ENCODE measurements around the gene SERPINA4. TPM values are rescaled to one million over a fixed set of nuclear protein-coding genes. Genes with fewer than 3 reads are reported as not detected.

Gene SERPINA4
- total RNA-seq, 1 experiment from 2014 or later, result not detected

DNA sequence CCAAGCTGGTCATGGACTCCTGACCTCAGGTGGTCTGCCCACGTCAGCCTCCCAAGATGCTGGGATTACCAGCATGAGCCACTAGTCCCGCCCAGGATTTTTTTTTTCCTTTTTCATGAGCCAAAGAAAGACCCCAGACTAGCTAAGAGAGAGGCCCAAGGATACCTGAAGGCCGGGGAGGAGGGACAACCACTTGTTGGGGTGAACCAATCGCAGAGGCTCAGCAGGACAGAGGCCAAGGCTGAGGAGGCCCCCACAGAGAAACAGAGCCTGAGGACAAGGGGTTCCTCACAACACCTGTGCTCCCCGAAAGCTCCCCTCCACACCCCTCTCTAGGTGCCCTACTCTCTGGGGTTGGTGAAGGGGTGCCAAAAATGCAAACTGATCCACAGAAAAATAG, 49.9 kb downstream of the SERPINA4 start:
- no CpG with 5 or more reads among the region's 5 CpGs for WGBS (ENCODE audit: extremely low coverage, insufficient read length, low lambda C conversion rate)

More for the DNA sequence above, 49.9 kb downstream of the SERPINA4 start:
- no peaks in the 10 kb centered on the region for H3K36me3 Mint-ChIP-seq (ENCODE audit: insufficient read depth in 1 of 3, low read depth in 3 of 3)
- Histone ChIP-seq H2BK15ac (ENCODE audit: low read depth, low read length) (no peak overlapping the region), H3K23me2 (ENCODE audit: insufficient read length, low read depth, low read length, poor library complexity, severe bottlenecking) (no peaks in the 10 kb centered on the region), H3K14ac (ENCODE audit: insufficient read depth, low read length) (no peak overlapping the region), H3K4me1 (ENCODE audit: insufficient read depth, low read length) (no peaks in the 10 kb centered on the region), H3K18ac (ENCODE audit: insufficient read length, low read depth, low read length) (no peak overlapping the region), H2AK5ac (ENCODE audit: insufficient read length, low read length) (no peak overlapping the region), H3K4ac (ENCODE audit: low read depth, low read length) (no peak overlapping the region), H2BK5ac (ENCODE audit: insufficient read length, low read length) (no peak overlapping the region), H3K23ac (ENCODE audit: insufficient read length, low read depth, low read length) (no peak overlapping the region), H3K27ac (ENCODE audit: insufficient read length, low read depth, low read length) (no peak overlapping the region), H3K9ac (ENCODE audit: extremely low read depth, insufficient read length, low read length) (no peak overlapping the region), H3K9me3 (ENCODE audit: control insufficient read depth, low read depth, low read length) (no peaks in the 10 kb centered on the region), H2BK120ac (ENCODE audit: low read depth, low read length, poor library complexity, severe bottlenecking) (no peak overlapping the region), H4K5ac (ENCODE audit: insufficient read length, low read depth, low read length) (no peak overlapping the region), H2AFZ (ENCODE audit: low read length) (no peak overlapping the region), H3K56ac (ENCODE audit: insufficient read length, low read depth, low read length) (no peak overlapping the region), H3K27me3 (ENCODE audit: insufficient read depth, low read length) (no peaks in the 10 kb centered on the region), H4K8ac (replicated peaks; ENCODE audit: insufficient read length, low read depth, low read length) (no peak overlapping the region), H3K79me2 (ENCODE audit: insufficient read depth, low read length) (no peaks in the 10 kb centered on the region), H3K79me1 (ENCODE audit: insufficient read depth, low read depth, low read length, poor library complexity, severe bottlenecking) (no peaks in the 10 kb centered on the region), H2BK12ac (ENCODE audit: insufficient read length, low read depth, low read length) (no peak overlapping the region), H4K91ac (ENCODE audit: insufficient read length, low read depth, low read length) (no peak overlapping the region), H3K4me2 (ENCODE audit: insufficient read depth, insufficient read length, low read length) (no peak overlapping the region), H4K20me1 (ENCODE audit: control insufficient read depth, insufficient read depth, insufficient read length) (no peaks in the 10 kb centered on the region), H2BK20ac (ENCODE audit: low read depth, low read length, poor library complexity, severe bottlenecking) (no peak overlapping the region), H3T11ph (ENCODE audit: low read length) (no peak overlapping the region)
- TF ChIP-seq, protein P1, sequence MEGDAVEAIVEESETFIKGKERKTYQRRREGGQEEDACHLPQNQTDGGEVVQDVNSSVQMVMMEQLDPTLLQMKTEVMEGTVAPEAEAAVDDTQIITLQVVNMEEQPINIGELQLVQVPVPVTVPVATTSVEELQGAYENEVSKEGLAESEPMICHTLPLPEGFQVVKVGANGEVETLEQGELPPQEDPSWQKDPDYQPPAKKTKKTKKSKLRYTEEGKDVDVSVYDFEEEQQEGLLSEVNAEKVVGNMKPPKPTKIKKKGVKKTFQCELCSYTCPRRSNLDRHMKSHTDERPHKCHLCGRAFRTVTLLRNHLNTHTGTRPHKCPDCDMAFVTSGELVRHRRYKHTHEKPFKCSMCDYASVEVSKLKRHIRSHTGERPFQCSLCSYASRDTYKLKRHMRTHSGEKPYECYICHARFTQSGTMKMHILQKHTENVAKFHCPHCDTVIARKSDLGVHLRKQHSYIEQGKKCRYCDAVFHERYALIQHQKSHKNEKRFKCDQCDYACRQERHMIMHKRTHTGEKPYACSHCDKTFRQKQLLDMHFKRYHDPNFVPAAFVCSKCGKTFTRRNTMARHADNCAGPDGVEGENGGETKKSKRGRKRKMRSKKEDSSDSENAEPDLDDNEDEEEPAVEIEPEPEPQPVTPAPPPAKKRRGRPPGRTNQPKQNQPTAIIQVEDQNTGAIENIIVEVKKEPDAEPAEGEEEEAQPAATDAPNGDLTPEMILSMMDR (conservative IDR thresholded peaks at IDR 0.05), result no peak
- H3K4me1 Mint-ChIP-seq, result peaks cover 6 to 12% of the 10 kb centered on the region in 2 experiments
- H3K27me3 Mint-ChIP-seq (ENCODE audit: low read depth), result peaks cover 6% of the 10 kb centered on the region
- H3K9me3 Mint-ChIP-seq, result peaks cover 3 to 6% of the 10 kb centered on the region in 2 experiments; a peak in 4 of 5 replicates
- no peak for DNase-seq
- H3K4me3 Mint-ChIP-seq, result no peak overlapping the region
- H3K27ac Mint-ChIP-seq, result no peak overlapping the region

Data from H9 (cell line).